Measurements from ENCODE around the gene STKLD1.

Gene STKLD1

GRCh38 chr9:133403766-133404453 lies 27.7 kb downstream of the STKLD1 start:
- peaks cover 35 to 55% of the 10 kb centered on the region in 2 donors for H3K36me3 ChIP-seq (replicated peaks in 1 of 2; ENCODE audit: control insufficient read depth in 2 of 2, insufficient read depth in 2 of 2, low read length in 2 of 2)
- no peak overlapping the region for H2AFZ ChIP-seq (ENCODE audit: low read length)
- H3K9ac ChIP-seq (ENCODE audit: low read depth, low read length, poor library complexity), result peak overlapping the region; percentile 3
- peak overlapping the region; percentile 23 for H3K23ac ChIP-seq (ENCODE audit: low read depth, low read length, poor library complexity)
- H3K79me1 ChIP-seq (ENCODE audit: low read depth, low read length), result no peaks in the 10 kb centered on the region
- no peaks in the 10 kb centered on the region for H3K4me1 ChIP-seq (ENCODE audit: control insufficient read depth in 2 of 2, insufficient read depth in 1 of 2, low read depth in 1 of 2, low read length in 2 of 2)
- H4K91ac ChIP-seq (ENCODE audit: low read depth, low read length, poor library complexity), result peak overlapping the region; percentile 82
- H2BK15ac ChIP-seq (ENCODE audit: low read length), result no peak overlapping the region
- no peak overlapping the region for H3K4me2 ChIP-seq (ENCODE audit: insufficient read depth, low read length, poor library complexity, severe bottlenecking)
- H2BK120ac ChIP-seq (ENCODE audit: low read depth, low read length), result no peak overlapping the region
- no peak overlapping the region for H4K8ac ChIP-seq (ENCODE audit: low read depth, low read length)
- no peak overlapping the region for H3K4ac ChIP-seq (ENCODE audit: low read length)
- no peak overlapping the region for H2BK5ac ChIP-seq (ENCODE audit: low read length)
- no peak overlapping the region for H2AK5ac ChIP-seq (ENCODE audit: low read depth, low read length)
- no peaks in the 10 kb centered on the region for H3K27me3 ChIP-seq (ENCODE audit: control insufficient read depth in 3 of 3, insufficient read depth in 3 of 3, low read depth in 1 of 3, low read length in 3 of 3)
- no CpG with 5 or more reads among the region's 16 CpGs for WGBS, 2 donors (ENCODE audit: extremely low coverage in 2 of 2, insufficient read length in 2 of 2, insufficient replicate concordance in 1 of 2)
- H3K18ac ChIP-seq (ENCODE audit: low read length), result no peak overlapping the region
- no peak overlapping the region for H2BK12ac ChIP-seq (ENCODE audit: low read length)
- DNase-seq (ENCODE audit: low spot score), result no peak
- H3K27ac ChIP-seq (replicated peaks; ENCODE audit: low read length), result no peak overlapping the region
- H3K9me3 ChIP-seq (replicated peaks in 1 of 2; ENCODE audit: control insufficient read depth in 2 of 2, insufficient read depth in 1 of 2, low read depth in 1 of 2, low read length in 2 of 2), result no peaks in the 10 kb centered on the region
- no peak overlapping the region for H3K14ac ChIP-seq (ENCODE audit: low read length)
- no peak overlapping the region for H3K4me3 ChIP-seq (ENCODE audit: low read length in 2 of 2)

- no peaks in the 10 kb centered on the region for H3K4me1 ChIP-seq (ENCODE audit: control insufficient read depth in 2 of 2, insufficient read depth in 1 of 2, low read depth in 1 of 2, low read length in 2 of 2)
- H2AFZ ChIP-seq (ENCODE audit: low read length), result no peak overlapping the region
- H3K18ac ChIP-seq (ENCODE audit: low read length), result no peak overlapping the region
- H3K4ac ChIP-seq (ENCODE audit: low read length), result no peak overlapping the region
- no peak for DNase-seq (ENCODE audit: low spot score)
- no peak overlapping the region for H2BK5ac ChIP-seq (ENCODE audit: low read length)
- no peak overlapping the region for H2BK15ac ChIP-seq (ENCODE audit: low read length)
- H3K9ac ChIP-seq (ENCODE audit: low read depth, low read length, poor library complexity), result peak overlapping the region; percentile 30
- no peaks in the 10 kb centered on the region for H3K27me3 ChIP-seq (ENCODE audit: control insufficient read depth in 3 of 3, insufficient read depth in 3 of 3, low read depth in 1 of 3, low read length in 3 of 3)
- no CpG with 5 or more reads among the region's 12 CpGs for WGBS, 2 donors (ENCODE audit: extremely low coverage in 2 of 2, insufficient read length in 2 of 2, insufficient replicate concordance in 1 of 2)
- no peaks in the 10 kb centered on the region for H3K9me3 ChIP-seq (replicated peaks in 1 of 2; ENCODE audit: control insufficient read depth in 2 of 2, insufficient read depth in 1 of 2, low read depth in 1 of 2, low read length in 2 of 2)
- no peak overlapping the region for H4K8ac ChIP-seq (ENCODE audit: low read depth, low read length)
- H2AK5ac ChIP-seq (ENCODE audit: low read depth, low read length), result no peak overlapping the region
- H3K14ac ChIP-seq (ENCODE audit: low read length), result no peak overlapping the region
- H3K36me3 ChIP-seq (replicated peaks in 1 of 2; ENCODE audit: control insufficient read depth in 2 of 2, insufficient read depth in 2 of 2, low read length in 2 of 2), result peaks cover 35 to 61% of the 10 kb centered on the region in 2 donors
- H3K79me1 ChIP-seq (ENCODE audit: low read depth, low read length), result no peaks in the 10 kb centered on the region
- no peak overlapping the region for H2BK120ac ChIP-seq (ENCODE audit: low read depth, low read length)
- no peak overlapping the region for H3K4me3 ChIP-seq (ENCODE audit: low read length in 2 of 2)
- H4K91ac ChIP-seq (ENCODE audit: low read depth, low read length, poor library complexity), result no peak overlapping the region
- no peak overlapping the region for H2BK12ac ChIP-seq (ENCODE audit: low read length)
- H3K27ac ChIP-seq (replicated peaks; ENCODE audit: low read length), result no peak overlapping the region
- H3K4me2 ChIP-seq (ENCODE audit: insufficient read depth, low read length, poor library complexity, severe bottlenecking), result no peak overlapping the region
- peak overlapping the region; percentile 52 for H3K23ac ChIP-seq (ENCODE audit: low read depth, low read length, poor library complexity)
These were observed 28.4 kb downstream of the STKLD1 start for GRCh38 chr9:133404454-133405002.

- Histone ChIP-seq H3K27ac (replicated peaks; ENCODE audit: low read length) (no peak overlapping the region), H3K9ac (ENCODE audit: low read depth, low read length, poor library complexity) (no peak overlapping the region), H2BK120ac (ENCODE audit: low read depth, low read length) (no peak overlapping the region), H3K4me3 (ENCODE audit: low read length in 2 of 2) (no peak overlapping the region), H4K8ac (ENCODE audit: low read depth, low read length) (no peak overlapping the region), H3K14ac (ENCODE audit: low read length) (no peak overlapping the region), H3K79me1 (ENCODE audit: low read depth, low read length) (no peaks in the 10 kb centered on the region), H2AK5ac (ENCODE audit: low read depth, low read length) (no peak overlapping the region), H3K9me3 (replicated peaks in 1 of 2; ENCODE audit: control insufficient read depth in 2 of 2, insufficient read depth in 1 of 2, low read depth in 1 of 2, low read length in 2 of 2) (no peaks in the 10 kb centered on the region), H3K27me3 (ENCODE audit: control insufficient read depth in 3 of 3, insufficient read depth in 3 of 3, low read depth in 1 of 3, low read length in 3 of 3) (no peaks in the 10 kb centered on the region), H2BK15ac (ENCODE audit: low read length) (no peak overlapping the region), H3K4me1 (ENCODE audit: control insufficient read depth in 2 of 2, insufficient read depth in 1 of 2, low read depth in 1 of 2, low read length in 2 of 2) (no peaks in the 10 kb centered on the region), H2BK12ac (ENCODE audit: low read length) (no peak overlapping the region), H2BK5ac (ENCODE audit: low read length) (peak overlapping the region; percentile 45), H3K4ac (ENCODE audit: low read length) (no peak overlapping the region), H3K23ac (ENCODE audit: low read depth, low read length, poor library complexity) (no peak overlapping the region), H3K4me2 (ENCODE audit: insufficient read depth, low read length, poor library complexity, severe bottlenecking) (no peak overlapping the region), H2AFZ (ENCODE audit: low read length) (no peak overlapping the region), H3K18ac (ENCODE audit: low read length) (no peak overlapping the region), H4K91ac (ENCODE audit: low read depth, low read length, poor library complexity) (no peak overlapping the region), H3K36me3 (replicated peaks in 1 of 2; ENCODE audit: control insufficient read depth in 2 of 2, insufficient read depth in 2 of 2, low read length in 2 of 2) (peaks cover 45 to 73% of the 10 kb centered on the region in 2 donors)
- WGBS, 2 donors (ENCODE audit: extremely low coverage in 2 of 2, insufficient read length in 2 of 2, insufficient replicate concordance in 1 of 2), result no CpG with 5 or more reads among the region's 19 CpGs
- DNase-seq (ENCODE audit: low spot score), result no peak
These were observed 29.6 kb downstream of the STKLD1 start for GRCh38 chr9:133405508-133406438.

All from neuronal stem cell (in vitro differentiated cells).